HEK293 (cell line): Measurements from ENCODE around the gene TRMT61A.

Source experiments
- BCL11A ChIP-seq: fragments of 450-650 bp; formaldehyde crosslinking; IDR thresholded peaks from 2 replicates; pipeline ENCODE4 v1.5.1; 2016; ENCODE audit warnings: low read depth, missing biosample characterization, missing genetic modification characterization
- HOXA7 ChIP-seq: sonication (generic); formaldehyde crosslinking; IDR thresholded peaks from 2 replicates; pipeline ENCODE4 v1.8.1; 2022; ENCODE audit warnings: missing genetic modification reagents, borderline replicate concordance
- HOXC10 ChIP-seq: sonication (generic); formaldehyde crosslinking; IDR thresholded peaks from 2 replicates; pipeline ENCODE4 v1.8.1; 2023; ENCODE audit warnings: mild to moderate bottlenecking, missing genetic modification reagents
- KLF16 ChIP-seq: fragments of 450-650 bp; formaldehyde crosslinking; IDR thresholded peaks from 2 replicates; pipeline ENCODE4 v1.5.1; 2017; ENCODE audit warnings: missing biosample characterization, missing genetic modification characterization
- KLF8 ChIP-seq: fragments of 450-650 bp; formaldehyde crosslinking; IDR thresholded peaks from 2 replicates; pipeline ENCODE4 v1.5.1; 2016; ENCODE audit warnings: missing biosample characterization, missing genetic modification characterization
- MYNN ChIP-seq: fragments of 450-650 bp; formaldehyde crosslinking; IDR thresholded peaks from 2 replicates; pipeline ENCODE4 v1.5.1; 2016; ENCODE audit warnings: missing biosample characterization, missing genetic modification characterization, borderline replicate concordance
- OVOL3 ChIP-seq: fragments of 450-650 bp; formaldehyde crosslinking; IDR thresholded peaks from 2 replicates; pipeline ENCODE4 v1.5.1; 2016; ENCODE audit warnings: missing biosample characterization, missing genetic modification characterization
- SP3 ChIP-seq: fragments of 450-650 bp; formaldehyde crosslinking; IDR thresholded peaks from 2 replicates; pipeline ENCODE4 v1.5.1; 2016; ENCODE audit warnings: missing biosample characterization, missing genetic modification characterization
- YY2 ChIP-seq: fragments of 450-650 bp; formaldehyde crosslinking; IDR thresholded peaks from 2 replicates; pipeline ENCODE4 v1.5.1; 2016; ENCODE audit warnings: missing biosample characterization, missing genetic modification characterization
- ZBTB21 ChIP-seq: fragments of 450-650 bp; formaldehyde crosslinking; IDR thresholded peaks from 2 replicates; pipeline ENCODE4 v1.5.1; 2017; ENCODE audit warnings: missing biosample characterization, missing genetic modification characterization
- ZBTB48 ChIP-seq: fragments of 450-650 bp; formaldehyde crosslinking; IDR thresholded peaks from 2 replicates; pipeline ENCODE4 v1.5.1; 2016; ENCODE audit warnings: missing biosample characterization, missing genetic modification characterization
- ZFHX2 ChIP-seq: fragments of 450-650 bp; formaldehyde crosslinking; conservative IDR thresholded peaks from 2 replicates; pipeline ENCODE4 v1.5.1; 2016; ENCODE audit warnings: missing biosample characterization, missing genetic modification characterization
- ZNF114 ChIP-seq: fragments of 450-650 bp; formaldehyde crosslinking; IDR thresholded peaks from 2 replicates; pipeline ENCODE4 v1.5.0; 2017; ENCODE audit warnings: missing biosample characterization, missing genetic modification characterization
- ZNF132 ChIP-seq: fragments of 450-650 bp; formaldehyde crosslinking; IDR thresholded peaks from 2 replicates; pipeline ENCODE4 v1.5.1; 2017; ENCODE audit warnings: missing biosample characterization, missing genetic modification characterization, borderline replicate concordance
- ZNF133 ChIP-seq: fragments of 450-650 bp; formaldehyde crosslinking; IDR thresholded peaks from 2 replicates; pipeline ENCODE4 v1.5.1; 2016; ENCODE audit warnings: missing biosample characterization, missing genetic modification characterization
- ZNF155 ChIP-seq: fragments of 450-650 bp; formaldehyde crosslinking; IDR thresholded peaks from 2 replicates; pipeline ENCODE4 v1.5.1; 2016; ENCODE audit warnings: missing biosample characterization, missing genetic modification characterization
- ZNF174 ChIP-seq: fragments of 450-650 bp; formaldehyde crosslinking; IDR thresholded peaks from 2 replicates; pipeline ENCODE4 v1.5.0; 2017; ENCODE audit warnings: missing biosample characterization, mild to moderate bottlenecking, missing genetic modification characterization
- ZNF266 ChIP-seq: fragments of 450-650 bp; formaldehyde crosslinking; IDR thresholded peaks from 2 replicates; pipeline ENCODE4 v1.5.1; 2016; ENCODE audit warnings: missing biosample characterization, missing genetic modification characterization, low read depth
- ZNF311 ChIP-seq: fragments of 450-650 bp; formaldehyde crosslinking; IDR thresholded peaks from 2 replicates; pipeline ENCODE4 v1.5.1; 2017; ENCODE audit warnings: missing biosample characterization, missing genetic modification characterization, borderline replicate concordance
- ZNF350 ChIP-seq: fragments of 450-650 bp; formaldehyde crosslinking; IDR thresholded peaks from 2 replicates; pipeline ENCODE4 v1.5.0; 2017; ENCODE audit warnings: missing biosample characterization, mild to moderate bottlenecking, missing genetic modification characterization
- ZNF391 ChIP-seq: fragments of 450-650 bp; formaldehyde crosslinking; IDR thresholded peaks from 2 replicates; pipeline ENCODE4 v1.5.1; 2016; ENCODE audit warnings: low read depth, missing biosample characterization, missing genetic modification characterization, borderline replicate concordance
- ZNF433 ChIP-seq: fragments of 450-650 bp; formaldehyde crosslinking; IDR thresholded peaks from 2 replicates; pipeline ENCODE4 v1.5.1; 2016; ENCODE audit warnings: missing biosample characterization, missing genetic modification characterization, low read depth
- ZNF501 ChIP-seq: fragments of 450-650 bp; formaldehyde crosslinking; IDR thresholded peaks from 2 replicates; pipeline ENCODE4 v1.5.1; 2016; ENCODE audit warnings: missing biosample characterization, missing genetic modification characterization
- ZNF548 ChIP-seq: fragments of 450-650 bp; formaldehyde crosslinking; IDR thresholded peaks from 2 replicates; pipeline ENCODE4 v1.5.1; 2016; ENCODE audit warnings: missing biosample characterization, missing genetic modification characterization
- ZNF560 ChIP-seq: fragments of 450-650 bp; formaldehyde crosslinking; IDR thresholded peaks from 2 replicates; pipeline ENCODE4 v1.5.1; 2017; ENCODE audit warnings: missing biosample characterization, missing genetic modification characterization, borderline replicate concordance
- ZNF600 ChIP-seq: fragments of 450-650 bp; formaldehyde crosslinking; IDR thresholded peaks from 2 replicates; pipeline ENCODE4 v1.5.1; 2016; ENCODE audit warnings: missing biosample characterization, missing genetic modification characterization
- ZNF624 ChIP-seq: fragments of 450-650 bp; formaldehyde crosslinking; IDR thresholded peaks from 2 replicates; pipeline ENCODE4 v1.5.1; 2017; ENCODE audit warnings: missing biosample characterization, missing genetic modification characterization
- ZNF660 ChIP-seq: fragments of 450-650 bp; IDR thresholded peaks from 2 replicates; pipeline ENCODE4 v1.5.1; 2018; ENCODE audit warnings: missing biosample characterization, mild to moderate bottlenecking, missing genetic modification characterization
- ZNF785 ChIP-seq: fragments of 450-650 bp; formaldehyde crosslinking; IDR thresholded peaks from 2 replicates; pipeline ENCODE4 v1.5.1; 2016; ENCODE audit warnings: missing biosample characterization, missing genetic modification characterization
- TF ChIP-seq, protein P1 (sequence below): fragments of 450-650 bp; formaldehyde crosslinking; IDR thresholded peaks from 2 replicates; pipeline ENCODE4 v1.5.1; 2016; ENCODE audit warnings: missing biosample characterization, missing genetic modification characterization
- TF ChIP-seq, protein P2 (sequence below): fragments of 450-650 bp; formaldehyde crosslinking; IDR thresholded peaks from 2 replicates; pipeline ENCODE4 v1.5.1; 2016; ENCODE audit warnings: missing biosample characterization, missing genetic modification characterization
- TF ChIP-seq, protein P3 (sequence below): fragments of 450-650 bp; formaldehyde crosslinking; IDR thresholded peaks from 2 replicates; pipeline ENCODE4 v1.5.1; 2016; ENCODE audit warnings: missing biosample characterization, missing genetic modification characterization
- TF ChIP-seq, protein P4 (sequence below): fragments of 450-650 bp; formaldehyde crosslinking; IDR thresholded peaks from 2 replicates; pipeline ENCODE4 v1.5.1; 2017; ENCODE audit warnings: missing biosample characterization, mild to moderate bottlenecking, missing genetic modification characterization, moderate library complexity

Gene TRMT61A

GRCh38 chr14:103522649-103523574, 6.1 kb upstream of the TRMT61A start, which contains the start of gene CKB (continued):
- TF ChIP-seq, protein P1, sequence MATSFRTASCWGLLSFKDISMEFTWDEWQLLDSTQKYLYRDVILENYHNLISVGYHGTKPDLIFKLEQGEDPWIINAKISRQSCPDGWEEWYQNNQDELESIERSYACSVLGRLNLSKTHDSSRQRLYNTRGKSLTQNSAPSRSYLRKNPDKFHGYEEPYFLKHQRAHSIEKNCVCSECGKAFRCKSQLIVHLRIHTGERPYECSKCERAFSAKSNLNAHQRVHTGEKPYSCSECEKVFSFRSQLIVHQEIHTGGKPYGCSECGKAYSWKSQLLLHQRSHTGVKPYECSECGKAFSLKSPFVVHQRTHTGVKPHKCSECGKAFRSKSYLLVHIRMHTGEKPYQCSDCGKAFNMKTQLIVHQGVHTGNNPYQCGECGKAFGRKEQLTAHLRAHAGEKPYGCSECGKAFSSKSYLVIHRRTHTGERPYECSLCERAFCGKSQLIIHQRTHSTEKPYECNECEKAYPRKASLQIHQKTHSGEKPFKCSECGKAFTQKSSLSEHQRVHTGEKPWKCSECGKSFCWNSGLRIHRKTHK (tag by site-specific recombination), result no peak
- TF ChIP-seq YY2 (tag by site-specific recombination) (no peak), ZNF350 (tag by site-specific recombination) (no peak), ZBTB21 (tag by site-specific recombination) (no peak), ZNF266 (tag by site-specific recombination) (no peak), ZNF548 (no peak), ZNF155 (tag by site-specific recombination) (no peak), ZNF311 (tag by site-specific recombination) (no peak), ZFHX2 (tag by site-specific recombination) (peak; percentile 91), ZNF501 (tag by site-specific recombination) (no peak), ZNF132 (tag by site-specific recombination) (no peak), KLF8 (tag by site-specific recombination) (peak; percentile 80), ZNF433 (tag by site-specific recombination) (no peak), MYNN (tag by site-specific recombination) (no peak), OVOL3 (tag by site-specific recombination) (no peak), ZNF133 (tag by site-specific recombination) (no peak), HOXC10 (CRISPR knock-in tag) (no peak), ZNF391 (tag by site-specific recombination) (peak; percentile 36; the same call in 1 of the 2 replicates), ZNF785 (tag by site-specific recombination) (no peak), BCL11A (tag by site-specific recombination) (0 out of 2 replicates have a peak, but pooled peaks have one; percentile 42), SP3 (peak; percentile 51; the same call in 1 of the 2 replicates), ZNF560 (no peak), ZNF600 (peak; percentile 48; the same call in 1 of the 2 replicates), ZNF624 (no peak), ZNF660 (tag by site-specific recombination) (no peak; the same call in 1 of the 2 replicates), ZNF174 (no peak), HOXA7 (CRISPR knock-in tag) (no peak), KLF16 (tag by site-specific recombination) (0 out of 2 replicates have a peak, but pooled peaks have one; percentile 25), ZBTB48 (no peak; the same call in 1 of the 2 replicates), ZNF114 (tag by site-specific recombination) (no peak)
- TF ChIP-seq, protein P2, sequence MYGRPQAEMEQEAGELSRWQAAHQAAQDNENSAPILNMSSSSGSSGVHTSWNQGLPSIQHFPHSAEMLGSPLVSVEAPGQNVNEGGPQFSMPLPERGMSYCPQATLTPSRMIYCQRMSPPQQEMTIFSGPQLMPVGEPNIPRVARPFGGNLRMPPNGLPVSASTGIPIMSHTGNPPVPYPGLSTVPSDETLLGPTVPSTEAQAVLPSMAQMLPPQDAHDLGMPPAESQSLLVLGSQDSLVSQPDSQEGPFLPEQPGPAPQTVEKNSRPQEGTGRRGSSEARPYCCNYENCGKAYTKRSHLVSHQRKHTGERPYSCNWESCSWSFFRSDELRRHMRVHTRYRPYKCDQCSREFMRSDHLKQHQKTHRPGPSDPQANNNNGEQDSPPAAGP, result peak; percentile 76
- TF ChIP-seq, protein P3, sequence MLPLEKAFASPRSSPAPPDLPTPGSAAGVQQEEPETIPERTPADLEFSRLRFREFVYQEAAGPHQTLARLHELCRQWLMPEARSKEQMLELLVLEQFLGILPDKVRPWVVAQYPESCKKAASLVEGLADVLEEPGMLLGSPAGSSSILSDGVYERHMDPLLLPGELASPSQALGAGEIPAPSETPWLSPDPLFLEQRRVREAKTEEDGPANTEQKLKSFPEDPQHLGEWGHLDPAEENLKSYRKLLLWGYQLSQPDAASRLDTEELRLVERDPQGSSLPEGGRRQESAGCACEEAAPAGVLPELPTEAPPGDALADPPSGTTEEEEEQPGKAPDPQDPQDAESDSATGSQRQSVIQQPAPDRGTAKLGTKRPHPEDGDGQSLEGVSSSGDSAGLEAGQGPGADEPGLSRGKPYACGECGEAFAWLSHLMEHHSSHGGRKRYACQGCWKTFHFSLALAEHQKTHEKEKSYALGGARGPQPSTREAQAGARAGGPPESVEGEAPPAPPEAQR (tag by site-specific recombination), result no peak
- TF ChIP-seq, protein P4, sequence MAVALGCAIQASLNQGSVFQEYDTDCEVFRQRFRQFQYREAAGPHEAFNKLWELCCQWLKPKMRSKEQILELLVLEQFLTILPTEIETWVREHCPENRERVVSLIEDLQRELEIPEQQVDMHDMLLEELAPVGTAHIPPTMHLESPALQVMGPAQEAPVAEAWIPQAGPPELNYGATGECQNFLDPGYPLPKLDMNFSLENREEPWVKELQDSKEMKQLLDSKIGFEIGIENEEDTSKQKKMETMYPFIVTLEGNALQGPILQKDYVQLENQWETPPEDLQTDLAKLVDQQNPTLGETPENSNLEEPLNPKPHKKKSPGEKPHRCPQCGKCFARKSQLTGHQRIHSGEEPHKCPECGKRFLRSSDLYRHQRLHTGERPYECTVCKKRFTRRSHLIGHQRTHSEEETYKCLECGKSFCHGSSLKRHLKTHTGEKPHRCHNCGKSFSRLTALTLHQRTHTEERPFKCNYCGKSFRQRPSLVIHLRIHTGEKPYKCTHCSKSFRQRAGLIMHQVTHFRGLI, result no peak
